ENCODE measurements around the gene NRP2.

NRP2 gene

DNA sequence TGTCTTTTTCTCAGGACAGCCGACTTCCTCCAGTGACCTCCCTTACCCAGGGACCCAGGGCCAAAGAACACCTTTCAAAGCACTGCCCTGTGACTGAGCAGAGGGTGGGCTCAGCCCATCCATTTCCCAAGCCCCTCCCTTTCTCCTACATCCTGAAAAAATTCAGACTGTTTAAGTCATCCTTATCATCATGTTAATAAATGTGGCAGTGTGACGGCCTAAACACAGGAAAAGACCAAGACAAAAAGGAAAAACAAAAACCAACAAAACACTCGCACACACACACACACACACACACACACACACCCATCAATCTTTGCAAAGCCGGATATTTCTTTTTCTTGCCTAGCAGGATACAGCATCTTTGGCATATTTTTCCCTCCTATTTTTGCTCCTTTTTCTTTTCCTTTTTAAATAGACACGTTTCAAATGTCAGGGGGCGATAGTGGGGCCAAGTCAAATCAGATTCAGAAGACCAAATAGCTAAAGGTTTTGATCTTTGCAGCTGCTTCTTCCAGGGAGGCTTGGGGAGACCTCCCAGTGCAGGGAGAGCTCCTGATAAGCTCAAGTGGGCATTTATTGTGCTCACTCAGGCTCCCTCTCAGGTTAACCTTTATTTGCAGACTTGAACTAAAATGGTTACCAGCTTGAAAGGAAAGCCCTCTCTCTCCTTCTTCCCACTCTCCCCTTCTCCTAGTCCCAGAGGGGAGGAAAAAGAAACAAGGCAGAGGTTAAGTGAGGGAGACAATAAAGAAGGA lies 39.5 kb upstream of the NRP2 start:
- no peak for TF ChIP-seq CTCF (conservative IDR thresholded peaks at IDR 0.05; ENCODE audit: low read depth, low read length)
- no peak for DNase-seq (ENCODE audit: low read depth)
- H3K4me3 ChIP-seq (ENCODE audit: low read depth, low read length), result no peak overlapping the region

DNA sequence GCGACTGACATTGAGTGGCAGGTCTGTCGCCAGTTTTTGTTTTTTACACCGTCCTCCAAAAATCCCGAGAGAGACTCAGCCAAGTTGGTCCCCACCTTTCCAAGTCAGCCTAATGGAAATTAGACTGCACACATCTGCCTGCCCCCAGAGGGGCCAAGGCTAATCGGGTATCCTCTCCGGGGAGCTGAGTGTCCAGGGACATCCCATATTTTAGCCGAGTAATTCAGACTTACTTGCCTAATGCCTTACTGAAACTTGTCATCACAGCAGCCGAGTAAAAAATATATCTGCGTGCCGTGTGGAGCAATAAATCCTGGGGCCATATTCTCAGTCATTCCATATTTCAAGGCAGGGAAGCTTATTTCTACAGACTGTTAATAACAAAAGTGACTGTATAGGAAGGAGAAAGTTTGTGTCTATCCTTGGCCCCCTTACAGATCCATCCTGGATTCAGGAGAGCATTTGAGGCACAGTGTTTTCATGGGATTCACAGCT lies 38.9 kb upstream of the NRP2 start:
- DNase-seq (ENCODE audit: low read depth), result no peak
- no peak for TF ChIP-seq CTCF (conservative IDR thresholded peaks at IDR 0.05; ENCODE audit: low read depth, low read length)

DNA sequence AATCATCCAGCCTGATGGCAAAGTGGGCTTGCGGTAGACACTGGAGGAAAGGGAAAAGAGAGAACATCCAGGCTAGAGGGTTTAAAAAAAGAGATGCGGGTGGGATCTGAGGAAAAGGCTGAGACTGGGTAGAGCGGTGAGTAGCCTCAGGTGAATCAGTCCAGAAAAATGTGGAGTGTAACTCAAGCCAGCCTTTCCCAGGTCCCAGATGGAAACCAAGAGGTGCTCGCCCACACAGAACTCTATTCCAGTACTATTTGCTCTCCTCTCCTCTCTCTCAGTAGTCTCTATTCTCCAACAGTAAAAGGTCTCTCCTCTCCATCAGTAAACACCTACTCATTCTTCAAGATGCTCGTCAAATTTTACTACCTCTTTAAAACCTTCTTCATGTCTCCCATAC lies 38.3 kb upstream of the NRP2 start:
- no peak for TF ChIP-seq CTCF (conservative IDR thresholded peaks at IDR 0.05; ENCODE audit: low read depth, low read length)
- DNase-seq (ENCODE audit: low read depth), result no peak
- no peak overlapping the region for H3K4me3 ChIP-seq (ENCODE audit: low read depth, low read length)

More for the DNA sequence above, 38.9 kb upstream of the NRP2 start:
- no peak overlapping the region for H3K4me3 ChIP-seq (ENCODE audit: low read depth, low read length)

DNA sequence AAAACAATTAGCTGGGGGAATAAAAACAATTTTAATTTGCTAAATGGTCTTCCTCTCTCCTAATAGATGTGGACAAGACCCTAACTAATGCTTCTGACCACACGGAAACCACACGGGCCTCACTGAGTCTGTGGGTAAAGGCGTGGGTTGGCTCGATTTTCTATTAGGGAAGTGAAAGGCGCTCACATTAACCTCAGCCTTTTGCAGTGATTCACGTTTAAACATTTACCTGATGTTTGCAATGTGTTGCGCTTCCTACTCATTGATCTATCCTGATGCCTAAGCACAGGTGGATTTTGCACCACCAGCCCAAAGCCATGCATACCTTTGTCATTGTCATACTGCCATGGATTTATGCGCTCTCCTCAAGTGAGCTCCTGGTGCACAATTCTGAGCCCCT lies 35.6 kb upstream of the NRP2 start:
- no peak overlapping the region for H3K4me3 ChIP-seq (ENCODE audit: low read depth, low read length)
- TF ChIP-seq CTCF (conservative IDR thresholded peaks at IDR 0.05; ENCODE audit: low read depth, low read length), result no peak
- DNase-seq (ENCODE audit: low read depth), result no peak

DNA sequence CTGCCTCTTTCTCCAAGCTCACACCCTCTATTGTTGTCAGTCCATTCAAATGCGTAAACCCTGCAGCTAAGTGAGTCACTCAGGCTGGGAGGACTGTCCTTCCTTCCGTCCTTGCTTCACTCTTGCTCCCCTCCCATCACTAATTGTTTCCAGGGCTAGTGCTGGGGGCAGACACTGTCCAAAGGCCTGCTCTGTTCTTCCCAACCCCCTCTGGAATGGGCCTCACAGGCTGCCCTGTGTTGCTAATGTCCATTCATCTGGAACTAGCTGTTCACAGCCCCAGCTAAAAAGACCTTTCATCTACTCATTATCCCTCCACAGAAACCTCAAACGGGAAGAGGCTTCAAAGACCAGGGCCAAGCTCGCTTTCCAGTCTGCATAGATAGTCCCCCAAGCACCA lies 31.9 kb upstream of the NRP2 start:
- H3K4me3 ChIP-seq (ENCODE audit: low read depth, low read length), result no peak overlapping the region
- no peak for TF ChIP-seq CTCF (conservative IDR thresholded peaks at IDR 0.05; ENCODE audit: low read depth, low read length)
- DNase-seq (ENCODE audit: low read depth), result peak; percentile 16

GRCh38 chr2:205650931-205651330 lies 31.4 kb upstream of the NRP2 start:
- TF ChIP-seq CTCF (conservative IDR thresholded peaks at IDR 0.05; ENCODE audit: low read depth, low read length), result no peak
- DNase-seq (ENCODE audit: low read depth), result no peak
- no peak overlapping the region for H3K4me3 ChIP-seq (ENCODE audit: low read depth, low read length)

GRCh38 chr2:205651719-205652118 lies 30.6 kb upstream of the NRP2 start:
- no peak overlapping the region for H3K4me3 ChIP-seq (ENCODE audit: low read depth, low read length)
- no peak for DNase-seq (ENCODE audit: low read depth)
- TF ChIP-seq CTCF (conservative IDR thresholded peaks at IDR 0.05; ENCODE audit: low read depth, low read length), result no peak

Measured in choroid plexus epithelial cell (primary cell).